ENCODE measurements around the gene STK40.
A peak's percentile ranks its signal among the peaks of the same experiment; 100 is the strongest.

The STK40 gene

DNA sequence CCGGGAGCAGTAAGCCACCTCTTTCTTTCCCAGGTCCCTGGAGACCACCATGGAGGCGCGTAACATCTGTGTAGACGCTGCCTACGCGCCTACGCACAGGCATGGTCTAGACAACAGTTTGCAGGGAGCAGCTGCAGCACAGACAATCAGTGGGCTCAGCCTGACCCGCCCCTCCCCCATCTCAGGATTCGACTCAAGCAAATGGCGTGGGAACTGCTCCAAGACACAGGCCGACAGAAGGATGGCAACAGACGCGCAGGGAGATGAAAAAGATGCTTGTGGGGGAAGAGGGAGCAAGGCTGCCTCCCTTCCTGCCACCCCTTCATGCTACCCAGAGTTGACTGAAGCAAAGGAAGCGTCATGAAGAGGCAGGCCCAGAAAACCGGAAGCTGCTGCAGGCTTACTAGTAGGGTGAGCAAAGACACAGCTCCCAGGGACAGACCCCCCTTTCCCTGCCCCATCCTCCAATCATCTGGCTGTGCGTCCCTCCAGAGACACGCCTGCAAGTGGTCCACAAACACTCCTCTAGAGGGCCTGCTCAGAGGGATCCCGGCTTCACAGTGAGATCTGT lies 19.5 kb downstream of the STK40 start:
- TF ChIP-seq, protein P1, sequence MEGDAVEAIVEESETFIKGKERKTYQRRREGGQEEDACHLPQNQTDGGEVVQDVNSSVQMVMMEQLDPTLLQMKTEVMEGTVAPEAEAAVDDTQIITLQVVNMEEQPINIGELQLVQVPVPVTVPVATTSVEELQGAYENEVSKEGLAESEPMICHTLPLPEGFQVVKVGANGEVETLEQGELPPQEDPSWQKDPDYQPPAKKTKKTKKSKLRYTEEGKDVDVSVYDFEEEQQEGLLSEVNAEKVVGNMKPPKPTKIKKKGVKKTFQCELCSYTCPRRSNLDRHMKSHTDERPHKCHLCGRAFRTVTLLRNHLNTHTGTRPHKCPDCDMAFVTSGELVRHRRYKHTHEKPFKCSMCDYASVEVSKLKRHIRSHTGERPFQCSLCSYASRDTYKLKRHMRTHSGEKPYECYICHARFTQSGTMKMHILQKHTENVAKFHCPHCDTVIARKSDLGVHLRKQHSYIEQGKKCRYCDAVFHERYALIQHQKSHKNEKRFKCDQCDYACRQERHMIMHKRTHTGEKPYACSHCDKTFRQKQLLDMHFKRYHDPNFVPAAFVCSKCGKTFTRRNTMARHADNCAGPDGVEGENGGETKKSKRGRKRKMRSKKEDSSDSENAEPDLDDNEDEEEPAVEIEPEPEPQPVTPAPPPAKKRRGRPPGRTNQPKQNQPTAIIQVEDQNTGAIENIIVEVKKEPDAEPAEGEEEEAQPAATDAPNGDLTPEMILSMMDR (IDR thresholded peaks at IDR 0.05; ENCODE audit: insufficient read depth, low read length, missing control alignments) = peak; percentile 18
- ChIA-PET POLR2A (interaction anchor here (1.1 to 1.8 kb wide), 5 partner anchors 15 to 44 kb away, joined by 3 to 10 read pairs (median 3); no protein-coding TSS in a partner anchor), CTCF (interaction anchor here (1.1 to 6.0 kb wide), 4 partner anchors 43 to 66 kb away, joined by 4 to 27 read pairs (median 10); partner anchors contain the start of gene EVA1B)
- DNase-seq (ENCODE audit: low read depth, low spot score) = no peak
- H3K4me3 ChIP-seq (ENCODE audit: low read depth, low read length) = no peak overlapping the region

DNA sequence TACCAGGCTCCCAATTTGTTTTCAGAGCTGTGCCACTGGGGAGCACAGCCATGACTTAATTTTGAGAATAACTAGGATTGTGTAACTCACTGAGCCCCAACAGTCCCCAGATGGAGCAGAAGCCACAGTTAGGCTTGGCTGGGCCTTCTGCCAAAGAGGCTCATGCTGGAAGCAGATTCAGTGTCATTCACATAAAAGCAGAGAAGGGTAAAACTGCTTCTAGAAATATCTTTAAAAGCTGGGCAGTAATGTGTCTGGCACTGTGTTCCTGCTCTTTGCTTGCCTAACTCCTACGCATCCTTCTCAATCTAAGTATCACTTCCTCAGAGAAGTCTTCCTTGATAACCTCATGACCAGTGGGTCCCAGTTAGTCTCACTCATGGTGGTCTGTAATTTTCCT lies 20.3 kb downstream of the STK40 start:
- POLR2A ChIA-PET = interaction anchor here (0.5 to 1.8 kb wide), 3 partner anchors 21 to 59 kb away, joined by 3 to 10 read pairs (median 3); partner anchors contain the start of gene SH3D21

DNA sequence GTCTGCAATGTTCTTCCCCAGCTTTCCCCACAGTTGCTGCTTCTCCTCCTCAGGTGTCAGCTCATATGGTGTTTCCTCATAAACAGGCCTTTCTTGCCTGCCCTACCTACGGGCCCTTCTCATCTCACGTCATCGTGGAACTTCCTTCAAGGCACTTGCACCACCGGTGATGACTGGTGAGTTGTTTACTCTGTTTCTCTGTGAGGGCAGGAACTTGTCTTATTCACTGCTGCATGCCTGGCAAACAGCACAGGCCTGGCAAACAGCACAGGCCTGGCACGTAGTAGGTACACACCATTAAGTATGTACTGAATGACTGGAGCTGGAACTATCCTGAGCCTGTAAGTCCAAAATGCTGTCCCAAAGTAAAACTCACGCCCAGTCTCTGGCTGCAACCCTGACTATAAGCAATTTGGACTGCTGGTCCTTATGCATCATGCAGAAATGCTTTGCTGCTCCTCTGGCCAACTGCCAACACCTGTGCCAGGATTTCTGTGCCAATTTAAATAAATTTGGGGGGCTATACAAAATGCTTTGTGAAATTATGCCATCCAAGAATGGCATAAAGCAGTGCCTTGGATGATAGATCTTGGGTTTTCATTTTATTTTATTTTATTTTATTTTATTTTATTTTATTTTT lies 25.7 kb downstream of the STK40 start:
- TF ChIP-seq, protein P1 (IDR thresholded peaks at IDR 0.05; ENCODE audit: insufficient read depth, low read length, missing control alignments) = no peak
- ChIA-PET CTCF (interaction anchor here (1.2 to 1.6 kb wide), 3 partner anchors 23 to 60 kb away, joined by 3 to 4 read pairs (median 4); no protein-coding TSS in a partner anchor), POLR2A (interaction anchor here (0.9 to 1.7 kb wide), 2 partner anchors 9 to 27 kb away, joined by 3 to 7 read pairs; no protein-coding TSS in a partner anchor)
- H3K4me3 ChIP-seq (ENCODE audit: low read depth, low read length) = no peak overlapping the region
- DNase-seq (ENCODE audit: low read depth, low spot score) = no peak

More for the DNA sequence above, 20.3 kb downstream of the STK40 start:
- DNase-seq (ENCODE audit: low read depth, low spot score) = no peak
- TF ChIP-seq, protein P1 (IDR thresholded peaks at IDR 0.05; ENCODE audit: insufficient read depth, low read length, missing control alignments) = no peak
- no peak overlapping the region; the same call in 1 of the 2 replicates for H3K4me3 ChIP-seq (ENCODE audit: low read depth, low read length)
- CTCF ChIA-PET = interaction anchor here (6.0 kb wide), 1 partner anchor 53 kb away, joined by 27 read pairs; no protein-coding TSS in a partner anchor

DNA sequence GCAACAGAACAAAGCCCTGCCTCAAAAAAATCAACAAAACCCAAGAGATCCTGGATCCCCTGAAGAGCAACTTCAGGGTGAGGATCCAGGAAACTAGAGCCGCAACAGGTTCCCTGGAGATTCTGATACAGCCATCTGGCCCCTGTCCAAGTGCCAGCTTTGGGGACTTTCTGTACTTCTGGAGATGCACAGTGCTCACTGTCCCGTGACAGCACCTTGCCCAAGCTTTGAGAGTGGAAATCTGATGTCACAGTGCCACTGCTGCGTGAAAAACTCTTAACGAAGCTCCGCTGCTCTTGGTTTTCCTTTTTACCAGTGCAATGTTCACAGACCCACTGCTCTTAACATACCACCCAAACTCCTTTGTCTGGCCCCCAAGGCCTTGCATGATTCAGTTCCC lies 26.3 kb downstream of the STK40 start:
- POLR2A ChIA-PET = no interaction called here
- no peak overlapping the region for H3K4me3 ChIP-seq (ENCODE audit: low read depth, low read length)
- CTCF ChIA-PET = interaction anchor here (1.6 kb wide), 1 partner anchor 53 kb away, joined by 3 read pairs; no protein-coding TSS in a partner anchor
- TF ChIP-seq, protein P1 (IDR thresholded peaks at IDR 0.05; ENCODE audit: insufficient read depth, low read length, missing control alignments) = no peak
- no peak for DNase-seq (ENCODE audit: low read depth, low spot score)

DNA sequence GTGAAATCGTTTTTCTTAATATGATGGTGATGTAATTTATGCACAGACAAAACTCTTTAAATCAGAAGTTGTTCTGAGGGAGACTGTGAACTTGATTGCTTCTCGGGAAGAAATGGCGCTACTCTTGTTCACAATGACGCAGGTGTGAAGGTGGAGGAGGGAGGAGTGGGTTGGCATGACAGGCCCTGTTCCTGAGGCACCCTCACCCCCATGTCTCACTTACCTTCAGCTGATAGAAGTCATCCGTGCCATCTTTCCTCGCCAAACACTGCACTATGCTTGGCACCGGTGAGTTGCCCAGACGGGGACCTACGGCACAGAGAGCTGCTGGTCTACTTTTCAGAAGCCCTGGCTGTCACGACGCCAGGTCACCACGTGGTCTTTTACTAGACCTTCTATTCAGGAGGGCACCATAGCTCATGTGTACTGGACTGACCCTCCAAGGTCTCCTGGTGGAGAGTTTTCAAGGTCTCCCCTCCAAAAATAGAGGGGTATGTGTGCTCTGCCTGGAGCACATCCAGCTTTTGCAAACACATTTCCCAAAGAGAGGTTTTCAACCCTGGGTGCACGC lies 27.1 kb downstream of the STK40 start:
- CTCF ChIA-PET = interaction anchor here (1.6 kb wide), 1 partner anchor 54 kb away, joined by 3 read pairs; no protein-coding TSS in a partner anchor
- TF ChIP-seq, protein P1 (IDR thresholded peaks at IDR 0.05; ENCODE audit: insufficient read depth, low read length, missing control alignments) = no peak
- no peak overlapping the region for H3K4me3 ChIP-seq (ENCODE audit: low read depth, low read length)
- DNase-seq (ENCODE audit: low read depth, low spot score) = no peak
- POLR2A ChIA-PET = no interaction called here

DNA sequence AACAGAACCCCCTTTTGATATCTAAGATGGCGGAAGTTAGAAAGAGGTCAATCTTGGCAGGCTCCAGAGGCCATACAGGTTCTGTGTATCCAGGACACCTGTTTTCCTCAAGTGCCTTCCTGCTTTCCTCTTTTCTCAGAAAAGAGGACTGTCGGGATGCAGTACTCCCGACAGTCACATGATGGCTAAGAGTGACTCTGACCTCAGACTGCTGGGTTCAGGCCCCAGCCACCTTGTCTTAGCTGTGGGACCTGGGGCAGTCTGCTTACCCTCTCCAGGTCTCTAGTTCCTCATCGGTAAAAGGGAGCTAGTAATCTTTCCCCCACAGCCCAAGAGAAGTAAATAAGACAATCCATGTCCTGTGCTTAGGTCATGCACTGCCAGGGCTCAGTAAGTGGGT lies 29.9 kb downstream of the STK40 start:
- TF ChIP-seq, protein P1 (IDR thresholded peaks at IDR 0.05; ENCODE audit: insufficient read depth, low read length, missing control alignments) = no peak
- ChIA-PET POLR2A (no interaction called here), CTCF (interaction anchor here (1.1 to 4.4 kb wide), 2 partner anchors 14 to 32 kb away, joined by 4 to 23 read pairs; partner anchors contain the start of gene EVA1B)
- H3K4me3 ChIP-seq (ENCODE audit: low read depth, low read length) = no peak overlapping the region
- no peak for DNase-seq (ENCODE audit: low read depth, low spot score)

Measured in AG04449 (cell line).